ENCODE measurements around the gene C1orf50.
"Not testable (repeated sequence)": the region's sequence is repeated elsewhere in the genome, so short reads cannot be mapped to it uniquely, and the experiment has no call there.

C1orf50 gene

GRCh38 chr1:42814815-42815214 is 47.8 kb downstream of the C1orf50 start:
- DNase-seq: not testable (repeated sequence)

GRCh38 chr1:42815941-42816584 is 49.0 kb downstream of the C1orf50 start:
- peak; percentile 52 for DNase-seq

- DNase-seq: peak; percentile 92
Observed at GRCh38 chr1:42816585-42817439, 49.8 kb downstream of the C1orf50 start, which contains the start of the genes ERMAP and SVBP. TSS of gene ERMAP (plus strand) at chr1:42817122. CDS start at chr1:42830449, 13,327 bp downstream. TSS of gene SVBP (minus strand) at chr1:42817397. CDS start at chr1:42816544, 853 bp downstream.

GRCh38 chr1:42817440-42817767 is 50.4 kb downstream of the C1orf50 start:
- no peak for DNase-seq

- DNase-seq: no peak
Observed at GRCh38 chr1:42817976-42818375, 50.9 kb downstream of the C1orf50 start.

- DNase-seq: no peak
Observed at GRCh38 chr1:42820813-42821212, 53.8 kb downstream of the C1orf50 start.

GRCh38 chr1:42821690-42822089 is 54.6 kb downstream of the C1orf50 start:
- no peak for DNase-seq

- DNase-seq: peak; percentile 2
Observed at GRCh38 chr1:42822800-42823392, 55.8 kb downstream of the C1orf50 start.

GRCh38 chr1:42824481-42825035 is 57.5 kb downstream of the C1orf50 start:
- no peak for DNase-seq

GRCh38 chr1:42825036-42825851 is 58.2 kb downstream of the C1orf50 start:
- DNase-seq: no peak
